ENCODE results near the gene CDKN2AIP. TPM values are rescaled to one million over a fixed set of nuclear protein-coding genes. Genes with fewer than 3 reads are reported as not detected.

The CDKN2AIP gene
- polyA plus RNA-seq, 1 experiment: 9.4 TPM

DNA sequence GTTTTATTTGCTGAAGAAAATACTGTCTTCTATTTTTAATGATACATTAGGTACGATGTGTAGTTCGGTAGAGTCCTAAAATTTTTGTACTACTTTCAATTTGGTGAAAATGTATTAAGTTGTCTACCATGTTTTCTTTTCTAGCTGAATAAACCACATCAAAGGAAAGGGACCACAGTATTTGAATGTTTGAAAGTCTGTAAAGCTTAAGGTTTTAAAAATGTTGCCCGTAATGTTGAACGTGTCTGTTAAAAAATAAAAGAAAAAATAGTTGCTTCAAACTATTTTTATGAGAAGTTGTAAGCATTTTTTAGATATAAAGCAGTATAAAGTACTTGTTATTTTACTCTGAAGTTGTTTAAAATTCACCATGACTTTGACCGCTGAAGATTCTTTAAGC is 3.2 kb downstream of the CDKN2AIP start:
- CTCF ChIA-PET: no interaction called here

DNA sequence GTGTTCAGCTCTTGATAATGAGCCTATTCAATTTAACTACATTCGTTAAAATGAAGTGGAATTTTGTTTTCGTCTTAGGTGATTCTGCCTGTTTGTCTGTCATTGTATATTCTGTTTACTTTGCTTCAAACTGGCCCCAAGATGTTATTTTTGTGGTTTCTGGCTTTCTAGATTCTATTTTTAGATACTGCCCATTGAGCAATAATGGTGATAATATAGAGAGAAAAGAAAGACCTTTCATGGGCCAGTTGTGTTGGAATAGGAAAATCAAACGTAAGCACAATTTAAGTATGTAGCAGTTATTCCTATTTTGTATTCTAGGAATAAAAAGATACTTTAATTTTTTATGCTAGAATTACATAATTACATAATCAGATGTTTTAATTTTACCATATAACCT is 4.0 kb downstream of the CDKN2AIP start:
- CTCF ChIA-PET: no interaction called here
- peaks cover 12% of the 10 kb centered on the region for H3K36me3 ChIP-seq (ENCODE audit: control insufficient read depth, insufficient read depth, low read length)
- no peaks in the 10 kb centered on the region for H3K27me3 ChIP-seq (ENCODE audit: control insufficient read depth, insufficient read depth, low read length)
- TF ChIP-seq CTCF (IDR thresholded peaks at IDR 0.05; ENCODE audit: insufficient read depth, low read depth, low read length): no peak
- H3K4me3 ChIP-seq (ENCODE audit: low read depth, low read length): no peak overlapping the region
- POLR2A ChIA-PET: no interaction called here
- no peak for DNase-seq (ENCODE audit: low read depth)

More for the DNA sequence above, 3.2 kb downstream of the CDKN2AIP start:
- Histone ChIP-seq H3K4me3 (ENCODE audit: low read depth, low read length) (no peak overlapping the region), H3K36me3 (ENCODE audit: control insufficient read depth, insufficient read depth, low read length) (peaks cover 12% of the 10 kb centered on the region), H3K27me3 (ENCODE audit: control insufficient read depth, insufficient read depth, low read length) (no peaks in the 10 kb centered on the region)
- TF ChIP-seq CTCF (IDR thresholded peaks at IDR 0.05; ENCODE audit: insufficient read depth, low read depth, low read length): no peak
- DNase-seq (ENCODE audit: low read depth): no peak
- POLR2A ChIA-PET: no interaction called here

DNA sequence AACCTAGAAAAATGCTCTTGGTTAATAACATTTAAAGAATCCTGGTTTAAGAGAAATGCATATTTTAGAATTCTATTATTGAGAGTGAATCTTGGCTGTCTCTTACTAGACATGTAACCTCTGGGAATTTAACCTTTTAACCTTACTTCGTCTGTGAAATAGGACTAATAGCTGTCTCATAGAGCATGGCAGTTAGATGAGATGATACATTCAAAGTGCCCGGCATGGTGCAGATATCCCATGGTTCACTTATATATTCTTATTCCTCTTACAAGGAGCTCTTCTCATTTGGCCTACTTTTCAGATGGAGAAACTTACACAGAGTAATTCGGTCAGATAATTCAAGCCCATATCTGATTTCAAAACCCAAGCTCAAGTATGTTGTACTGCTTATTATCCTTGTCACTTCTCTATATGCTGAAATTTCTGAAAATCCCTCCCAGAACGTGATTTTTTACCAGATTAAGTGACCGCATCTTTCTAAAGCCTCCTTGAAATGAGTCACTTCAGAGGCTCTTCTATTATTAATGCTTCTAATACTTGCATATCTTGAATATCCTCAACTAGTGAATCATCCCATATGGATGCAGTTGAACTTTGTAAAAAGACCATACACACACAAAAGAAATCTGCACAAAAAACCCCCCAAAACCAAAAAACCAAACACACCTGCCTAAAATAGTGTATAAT is 4.9 kb downstream of the CDKN2AIP start:
- ChIA-PET POLR2A (no interaction called here), CTCF (no interaction called here)
- peak; percentile 78 for DNase-seq (ENCODE audit: low read depth)
- H3K36me3 ChIP-seq (ENCODE audit: control insufficient read depth, insufficient read depth, low read length): peaks cover 12% of the 10 kb centered on the region
- no peak for TF ChIP-seq CTCF (IDR thresholded peaks at IDR 0.05; ENCODE audit: insufficient read depth, low read depth, low read length)
- H3K4me3 ChIP-seq (ENCODE audit: low read depth, low read length): no peak overlapping the region
- H3K27me3 ChIP-seq (ENCODE audit: control insufficient read depth, insufficient read depth, low read length): no peaks in the 10 kb centered on the region

- ChIA-PET CTCF (no interaction called here), POLR2A (no interaction called here)
- Histone ChIP-seq H3K36me3 (ENCODE audit: control insufficient read depth, insufficient read depth, low read length) (peaks cover 12% of the 10 kb centered on the region), H3K4me3 (ENCODE audit: low read depth, low read length) (no peak overlapping the region), H3K27me3 (ENCODE audit: control insufficient read depth, insufficient read depth, low read length) (no peaks in the 10 kb centered on the region)
- DNase-seq (ENCODE audit: low read depth): no peak
- TF ChIP-seq CTCF (IDR thresholded peaks at IDR 0.05; ENCODE audit: insufficient read depth, low read depth, low read length): no peak
Measured at GRCh38 chr4:183450108-183450507, 5.7 kb downstream of the CDKN2AIP start.

DNA sequence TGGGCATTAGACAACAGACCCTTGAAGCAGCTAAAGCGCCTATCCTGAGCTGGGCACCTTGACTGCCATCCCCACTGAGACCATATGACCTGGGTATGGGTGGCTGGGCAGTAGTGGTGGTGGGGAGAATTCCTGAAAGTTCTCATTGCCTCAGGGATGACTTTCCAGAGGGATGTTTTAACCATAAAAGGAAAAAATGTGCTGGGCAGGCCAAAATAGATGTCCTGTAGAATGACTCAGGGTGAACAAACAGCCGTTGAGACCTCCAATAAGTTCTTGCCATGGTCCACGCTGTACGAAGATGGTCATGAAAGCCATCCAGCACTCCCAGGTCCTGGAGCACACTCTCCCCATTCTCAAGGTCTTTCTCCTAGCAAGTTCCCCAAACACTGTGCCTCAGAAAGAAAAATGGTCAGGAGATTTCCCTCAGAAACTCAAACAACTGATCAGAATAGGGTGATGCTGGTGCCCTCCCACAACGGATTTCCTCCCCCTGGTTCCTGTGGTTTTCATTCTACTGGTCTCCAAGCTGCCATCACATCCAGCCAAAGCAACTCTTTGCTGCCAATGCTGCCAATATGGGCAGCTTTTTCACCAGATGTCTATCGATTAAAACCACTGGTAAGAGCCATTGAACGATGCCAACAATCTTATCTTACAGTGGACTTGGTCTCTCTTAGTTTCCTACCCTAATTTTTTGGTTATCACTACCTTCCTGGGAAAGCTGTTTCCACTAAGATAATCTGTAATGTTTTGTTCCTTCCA is 11.2 kb downstream of the CDKN2AIP start:
- ChIA-PET POLR2A (no interaction called here), CTCF (interaction anchor here (0.8 kb wide), 1 partner anchor 19 kb away, joined by 4 read pairs; no protein-coding TSS in a partner anchor)
- no peak for DNase-seq (ENCODE audit: low read depth)
- no peaks in the 10 kb centered on the region for H3K27me3 ChIP-seq (ENCODE audit: control insufficient read depth, insufficient read depth, low read length)
- TF ChIP-seq CTCF (IDR thresholded peaks at IDR 0.05; ENCODE audit: insufficient read depth, low read depth, low read length): no peak
- H3K36me3 ChIP-seq (ENCODE audit: control insufficient read depth, insufficient read depth, low read length): no peaks in the 10 kb centered on the region; the same call in 1 of the 2 replicates
- H3K4me3 ChIP-seq (ENCODE audit: low read depth, low read length): no peak overlapping the region

All from BJ (cell line).